Ishikawa (cell line): ENCODE data around the gene SLC25A34.
A peak's percentile ranks its signal among the peaks of the same experiment; 100 is the strongest.

Experiments
- CEBPB ChIP-seq: IDR thresholded peaks from 2 replicates; pipeline ENCODE4 v1.6.1; 2012
- CREB1 ChIP-seq: IDR thresholded peaks from 2 replicates; pipeline ENCODE4 v1.6.1; 2012; ENCODE audit warnings: low read depth
- EGR1 ChIP-seq: IDR thresholded peaks from 2 replicates; pipeline ENCODE4 v1.6.1; 2012
- EP300 ChIP-seq: IDR thresholded peaks from 2 replicates; pipeline ENCODE4 v1.6.1; 2012; ENCODE audit warnings: borderline replicate concordance
- FOXM1 ChIP-seq: IDR thresholded peaks from 2 replicates; pipeline ENCODE4 v1.6.1; 2012; ENCODE audit warnings: low read depth, borderline replicate concordance
- MAX ChIP-seq: IDR thresholded peaks from 2 replicates; pipeline ENCODE4 v1.6.1; 2012
- RAD21 ChIP-seq: IDR thresholded peaks from 2 replicates; pipeline ENCODE4 v1.6.1; 2012; ENCODE audit warnings: low read depth
- REST ChIP-seq: IDR thresholded peaks from 2 replicates; pipeline ENCODE4 v1.6.1; 2012; ENCODE audit warnings: low read depth, mild to moderate bottlenecking
- TAF1 ChIP-seq: IDR thresholded peaks from 2 replicates; pipeline ENCODE4 v1.6.1; 2012; ENCODE audit warnings: low read depth, mild to moderate bottlenecking
- TEAD4 ChIP-seq: IDR thresholded peaks from 2 replicates; pipeline ENCODE4 v1.6.1; 2012
- USF1 ChIP-seq: IDR thresholded peaks from 2 replicates; pipeline ENCODE4 v1.6.1; 2012
- YY1 ChIP-seq: IDR thresholded peaks from 2 replicates; pipeline ENCODE4 v1.6.1; 2012; ENCODE audit warnings: low read depth
- ZBTB7A ChIP-seq: IDR thresholded peaks from 2 replicates; pipeline ENCODE4 v1.6.1; 2012; ENCODE audit warnings: low read depth

- TF ChIP-seq MAX = no peak
- no peak for TF ChIP-seq EP300
- no peak for TF ChIP-seq CEBPB
- TF ChIP-seq RAD21 = no peak
- no peak for TF ChIP-seq ZBTB7A
- TF ChIP-seq YY1 = no peak
- no peak for TF ChIP-seq TAF1
- no peak for TF ChIP-seq USF1
- TF ChIP-seq REST = peak; percentile 29; the same call in 1 of the 2 replicates
- TF ChIP-seq FOXM1 = no peak
- TF ChIP-seq EGR1 = no peak
- TF ChIP-seq TEAD4 = no peak
- no peak for TF ChIP-seq CREB1
Measured at GRCh38 chr1:15777909-15778707, 42.0 kb downstream of the SLC25A34 start.
